Tibial nerve (tissue), 4 donors: ENCODE measurements around the gene PIEZO2.

Experiments used
- CTCF ChIP-seq, 5 experiments: fragments of 200-600 bp in 3 of 5; fragments of 450-650 bp in 2 of 5; sonication (generic) in 3 of 5; IDR thresholded peaks; one replicate each; pipeline ENCODE4 v1.5.1; 2016 to 2019; ENCODE audit warnings: antibody characterized with exemption in 5 of 5, mild to moderate bottlenecking in 3 of 5, moderate library complexity in 2 of 5
- EP300 ChIP-seq, 2 donors: sonication (generic); formaldehyde crosslinking; IDR thresholded peaks; one replicate each; pipeline ENCODE4 v1.6.1; 2017; ENCODE audit warnings: antibody characterized with exemption in 2 of 2, mild to moderate bottlenecking in 1 of 2
- POLR2A ChIP-seq, 2 donors: fragments of 450-650 bp; IDR thresholded peaks; one replicate each; pipeline ENCODE4 v1.6.1; 2017; ENCODE audit warnings: antibody characterized with exemption in 2 of 2, mild to moderate bottlenecking in 2 of 2, moderate library complexity in 2 of 2

GRCh38 chr18:11110509-11110908 lies 38.9 kb downstream of the PIEZO2 start:
- TF ChIP-seq CTCF (IDR thresholded peaks at IDR 0.05) (no peak), POLR2A (IDR thresholded peaks at IDR 0.05) (no peak), EP300 (IDR thresholded peaks at IDR 0.05) (no peak)
